ENCODE measurements around the gene PARVB.
A peak's percentile ranks its signal among the peaks of the same experiment; 100 is the strongest.

The PARVB gene

DNA sequence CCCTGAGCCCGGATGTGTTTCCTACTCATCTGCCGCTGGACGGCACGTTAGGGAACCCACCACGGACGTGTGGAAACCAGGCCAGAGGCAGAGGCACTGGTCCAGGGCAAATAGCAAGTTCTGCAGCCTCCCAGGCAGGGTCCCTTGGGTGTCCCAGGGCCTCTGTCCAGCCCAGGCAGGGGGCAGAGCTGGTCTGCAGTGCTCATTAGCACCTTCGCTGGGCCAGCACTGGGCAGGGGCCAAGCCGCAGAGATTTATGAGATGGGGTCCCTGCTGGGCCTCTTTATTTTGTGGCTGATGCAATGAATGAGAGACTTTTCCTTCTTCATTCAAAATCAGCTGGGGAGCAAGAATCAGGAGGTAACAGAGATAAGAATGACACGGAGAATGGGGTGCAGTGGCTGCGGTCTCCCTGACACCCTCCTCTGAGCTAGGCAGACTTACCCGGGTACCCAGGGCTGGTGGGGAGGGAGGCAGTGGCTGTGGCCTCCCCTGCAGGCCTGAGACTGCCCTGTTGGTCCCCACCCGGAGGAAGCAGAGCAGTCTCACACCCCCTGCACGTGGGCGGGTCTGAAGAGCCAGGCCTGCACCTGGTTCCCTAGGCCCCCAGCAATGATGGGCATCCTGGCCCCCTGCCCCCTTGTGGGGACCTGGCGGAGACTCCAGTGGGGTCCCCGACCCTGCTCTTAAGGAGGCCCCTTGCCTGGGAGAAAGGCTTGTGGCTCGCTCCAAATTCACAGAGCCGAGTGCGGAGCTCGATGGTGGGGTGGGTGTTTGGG, 142.6 kb downstream of the PARVB start:
- DNase-seq, result no peak

DNA sequence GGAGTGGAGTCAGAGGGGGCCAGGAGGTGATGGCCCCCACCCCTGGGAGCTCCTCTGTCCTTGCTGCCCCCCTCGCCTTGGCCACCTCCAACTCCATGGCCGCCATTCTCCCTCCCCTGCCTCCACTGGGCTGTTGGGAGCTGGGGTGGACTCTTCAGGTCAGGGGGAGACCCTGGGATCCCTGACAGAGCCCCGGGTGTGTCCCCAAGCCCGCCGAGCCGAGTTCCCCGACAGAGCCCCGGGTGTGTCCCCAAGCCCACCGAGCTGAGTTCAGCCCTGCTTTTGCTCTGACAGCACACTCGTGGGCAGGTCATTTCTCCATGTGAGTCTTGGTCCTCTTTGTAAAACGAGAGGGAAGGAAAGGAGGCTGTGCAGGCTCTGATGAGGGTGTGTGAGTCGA, 143.4 kb downstream of the PARVB start:
- no peak for DNase-seq

GRCh38 chr22:44168206-44168605, 144.1 kb downstream of the PARVB start:
- no peak for DNase-seq

DNA sequence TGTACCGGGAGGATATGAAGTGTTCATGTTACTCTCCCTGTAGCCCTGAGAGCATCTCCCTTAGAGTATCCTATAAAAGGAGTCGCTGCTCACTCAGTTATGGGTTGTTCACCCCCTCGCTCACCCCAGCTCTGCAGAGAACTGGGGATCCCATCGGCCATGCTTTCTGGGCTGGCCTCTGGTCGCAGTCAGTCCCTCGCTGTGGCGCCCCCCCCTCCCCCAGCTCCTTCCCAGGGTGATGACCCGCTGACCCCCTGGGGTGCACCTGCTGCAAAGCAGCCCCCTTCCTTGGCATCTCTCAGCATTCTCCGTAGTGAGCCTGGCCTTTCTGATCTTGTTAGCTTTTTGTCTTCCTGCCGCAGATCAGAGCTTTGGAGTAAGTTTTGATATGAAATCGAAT, 146.4 kb downstream of the PARVB start:
- DNase-seq, result no peak

DNA sequence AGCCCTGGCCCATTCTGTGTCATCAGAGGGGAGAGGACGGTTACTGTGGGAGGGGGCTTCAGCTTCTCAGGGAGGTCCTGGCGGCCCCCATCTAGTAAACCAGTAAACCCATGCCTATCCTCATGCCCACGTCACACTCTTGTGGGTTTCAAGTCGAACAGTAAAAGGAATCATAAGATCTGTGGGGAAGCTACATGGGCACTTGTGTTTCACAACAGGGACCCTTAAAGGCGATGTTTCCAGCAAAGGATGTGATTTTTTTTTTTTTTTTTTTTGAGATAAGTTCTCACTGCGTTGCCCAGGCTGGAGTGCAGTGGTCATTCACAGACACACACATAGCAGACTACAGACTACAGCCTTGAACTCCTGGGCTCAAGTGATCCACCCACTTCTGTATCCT, 147.5 kb downstream of the PARVB start:
- no peak for DNase-seq

DNA sequence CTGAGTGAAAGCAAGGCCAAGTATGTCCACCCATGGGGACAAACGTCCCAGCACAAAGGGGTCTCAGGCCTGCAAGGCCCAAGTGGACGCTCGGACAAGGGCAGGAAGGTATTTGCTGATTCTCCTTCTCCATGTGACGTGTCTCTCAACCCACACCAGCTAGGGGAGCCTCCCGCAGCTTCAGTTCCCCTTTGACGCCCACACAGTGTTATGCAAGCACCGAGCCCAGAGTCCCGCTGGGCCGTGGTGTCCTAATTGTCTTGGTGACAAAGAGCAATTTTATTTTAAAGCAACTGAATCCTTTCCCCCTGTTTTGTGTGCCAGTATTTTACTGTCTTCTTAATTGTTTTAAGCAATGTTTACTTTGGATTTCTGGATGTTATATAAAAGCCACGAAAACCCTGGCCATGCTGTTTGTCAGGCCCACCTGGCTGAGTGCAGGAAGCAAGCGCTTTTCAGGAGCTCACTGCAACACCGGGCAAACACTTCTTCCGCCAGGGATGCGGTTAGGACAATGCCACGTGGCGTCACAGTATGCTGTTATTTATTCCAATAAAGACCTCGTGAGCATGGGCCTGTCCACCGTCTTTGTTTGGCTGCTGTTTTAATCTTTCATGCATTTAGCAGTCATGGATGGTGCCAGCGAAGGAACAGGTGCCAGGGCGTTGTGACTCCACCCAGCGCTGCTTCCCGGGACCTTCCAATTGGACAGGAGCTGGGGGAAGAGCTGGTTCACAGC, 148.4 kb downstream of the PARVB start:
- peak; percentile 95 for DNase-seq

DNA sequence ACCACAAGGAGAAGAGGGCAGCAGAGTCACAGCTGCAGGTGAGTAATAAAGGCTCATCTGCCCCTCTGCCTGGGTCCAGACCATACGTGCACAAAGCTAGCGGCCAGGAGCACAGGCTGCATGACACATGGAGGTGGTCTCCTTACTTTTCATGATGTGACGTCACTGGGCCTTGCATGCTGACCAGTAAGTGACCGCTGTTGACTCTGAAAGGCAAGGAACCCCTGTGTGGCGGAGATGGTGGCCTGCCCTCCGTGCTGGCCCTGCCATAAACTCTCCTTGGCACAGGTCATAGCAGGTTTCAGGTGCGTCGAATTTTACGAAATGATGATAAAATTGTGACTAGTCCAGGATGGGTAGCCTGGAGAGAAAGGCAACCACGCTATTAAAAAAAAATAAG, 149.1 kb downstream of the PARVB start:
- DNase-seq, result no peak

DNA sequence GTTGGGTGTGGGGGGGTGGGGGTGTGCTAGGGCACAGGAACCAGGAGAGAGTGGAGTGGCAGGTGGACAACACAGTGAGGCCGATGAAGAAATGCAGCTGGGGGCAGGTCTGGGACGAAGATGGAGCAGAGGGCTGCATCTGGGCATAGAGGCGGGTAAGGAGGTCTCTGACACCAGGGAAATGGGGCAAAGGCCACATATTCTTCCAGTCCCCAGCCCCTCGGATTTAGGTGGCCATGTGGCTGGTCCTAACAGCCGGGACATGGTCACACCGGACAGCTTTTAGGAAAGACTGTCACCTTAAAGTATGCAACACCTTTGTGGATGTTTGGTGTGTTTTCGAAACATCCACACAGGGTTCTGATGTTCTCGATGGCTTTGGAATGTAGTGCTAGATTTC, 151.6 kb downstream of the PARVB start:
- DNase-seq, result no peak

GRCh38 chr22:44179196-44179988, 155.3 kb downstream of the PARVB start:
- DNase-seq, result no peak

DNA sequence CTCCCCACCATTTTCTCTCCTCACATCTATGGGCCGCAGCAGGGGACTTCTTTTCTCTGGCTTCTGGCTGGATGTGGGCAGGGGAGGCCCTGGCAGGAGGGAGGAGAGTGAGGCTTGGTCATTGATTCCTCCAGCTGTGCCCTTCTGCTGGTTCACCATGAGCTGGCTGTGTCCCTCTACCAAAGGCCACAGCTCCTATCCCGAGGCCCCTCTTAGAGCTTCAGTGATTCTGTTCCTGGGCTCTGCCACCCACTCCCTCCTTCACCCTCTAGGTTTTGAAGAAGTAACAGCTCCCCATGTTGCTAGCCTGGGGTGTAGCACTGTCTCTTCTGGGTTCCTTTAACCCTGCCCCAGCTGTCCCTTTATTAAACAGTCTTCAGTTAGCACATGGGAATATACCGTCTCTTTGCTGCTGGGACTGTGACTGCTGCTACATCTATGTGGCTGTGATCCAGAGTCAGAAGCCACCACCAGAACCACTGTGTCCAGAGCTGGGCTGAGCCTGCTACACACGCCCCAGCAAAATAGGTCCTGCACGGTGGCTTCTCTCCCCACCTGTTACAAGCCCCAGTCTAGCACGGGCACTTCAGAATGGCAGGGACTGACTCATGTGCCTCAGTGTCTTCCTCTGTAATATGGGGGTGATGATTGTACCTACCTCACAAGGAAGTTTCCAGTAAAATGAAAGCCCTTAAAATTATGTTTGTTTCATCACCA, 156.0 kb downstream of the PARVB start:
- no peak for DNase-seq

DNA sequence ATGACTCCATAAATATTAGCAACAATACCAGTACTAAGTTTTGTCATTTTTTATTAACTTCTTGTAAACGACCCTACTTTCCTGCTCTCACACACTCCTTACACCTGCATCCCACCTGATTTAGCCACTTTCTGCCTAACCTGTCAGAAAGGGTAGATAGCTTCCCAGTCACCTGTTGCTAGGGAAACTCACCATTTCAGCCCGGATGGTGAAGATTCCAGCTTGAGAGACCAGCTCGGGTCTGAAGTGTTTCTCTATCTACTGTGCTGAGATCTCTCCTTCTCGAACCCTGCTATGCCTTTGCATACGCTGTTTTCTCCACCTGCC, 156.6 kb downstream of the PARVB start, which contains the start of gene PARVG:
PARVG (plus strand) TSS at position 220 of the 327 bp plus-strand sequence. CDS start 2,405 bp downstream, outside the sequence.
- no peak for DNase-seq

DNA sequence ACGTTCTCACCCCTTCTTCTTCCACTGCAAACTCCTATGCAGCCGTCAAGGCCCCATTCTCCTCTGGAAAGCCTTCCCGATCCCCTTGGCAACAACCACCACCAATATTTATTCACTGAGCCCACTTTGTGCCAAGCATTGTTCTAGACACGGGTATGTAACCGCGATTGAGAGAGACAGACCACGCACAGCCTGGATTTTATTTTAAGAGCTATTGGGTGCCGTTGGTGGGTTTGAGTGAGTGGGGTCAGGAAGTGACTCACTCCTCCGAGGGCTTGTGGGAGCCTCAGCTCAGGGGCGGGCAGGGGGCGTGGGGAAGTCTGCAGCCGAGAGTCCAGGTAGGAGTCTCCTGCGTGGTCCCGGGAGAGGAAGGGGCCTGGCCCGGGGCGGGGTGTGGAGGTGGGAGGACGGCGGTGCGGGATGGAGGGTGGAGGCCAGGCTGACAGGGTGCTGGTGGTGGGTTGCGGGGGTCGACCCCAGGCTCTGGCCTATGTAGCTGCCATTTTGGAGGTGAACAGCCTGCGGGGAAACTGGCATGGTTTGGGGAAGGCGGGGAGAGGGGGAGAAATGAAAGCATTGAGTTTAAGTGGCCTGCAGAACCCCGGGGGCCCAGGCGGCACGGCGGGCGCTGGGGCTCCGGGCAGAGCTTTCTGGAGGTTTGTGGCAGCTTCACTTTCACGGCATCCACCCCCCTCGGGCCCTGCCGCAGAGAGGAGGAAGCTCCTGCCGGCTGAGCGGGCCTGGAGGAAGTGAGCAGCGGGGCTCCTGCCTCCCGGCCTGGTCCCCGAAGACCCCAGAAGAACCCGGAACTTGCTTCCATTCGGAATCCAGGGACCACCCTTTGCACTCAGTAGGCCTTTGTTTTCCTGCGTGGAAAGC, 157.2 kb downstream of the PARVB start:
- DNase-seq, result no peak

DNA sequence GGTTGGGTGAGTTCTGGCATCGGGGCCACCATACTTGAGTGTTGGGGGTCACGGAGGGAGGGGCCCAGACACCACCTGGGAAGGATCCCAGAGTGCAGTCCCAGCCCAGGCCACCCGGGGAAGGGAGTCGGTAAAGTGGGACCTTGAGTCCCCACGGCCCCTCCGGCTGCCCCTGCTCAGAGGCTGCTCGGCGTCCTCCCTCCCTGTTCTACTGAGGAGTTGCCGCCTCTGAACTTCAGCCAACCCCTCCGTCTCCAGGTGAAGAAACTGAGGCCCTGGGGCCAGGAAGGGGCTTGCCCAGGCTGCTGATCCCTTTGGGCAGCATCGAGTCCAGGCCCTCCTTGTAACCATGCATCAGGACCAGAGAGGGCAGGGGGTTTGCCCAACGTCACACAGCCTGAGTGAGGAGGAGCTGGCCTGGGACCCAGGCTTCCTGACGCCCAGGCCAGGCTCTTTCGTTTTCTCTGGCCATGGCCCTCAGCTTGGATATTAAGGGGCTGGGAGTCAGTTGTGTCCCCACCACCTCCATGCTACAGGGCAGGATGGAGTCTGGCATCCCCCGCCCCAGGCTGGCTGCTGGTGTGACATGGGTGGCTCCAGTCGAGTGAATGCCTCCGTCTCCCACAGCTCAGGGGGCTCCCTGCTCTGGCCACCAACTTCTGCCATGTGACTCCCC, 157.9 kb downstream of the PARVB start:
- no peak for DNase-seq

DNA sequence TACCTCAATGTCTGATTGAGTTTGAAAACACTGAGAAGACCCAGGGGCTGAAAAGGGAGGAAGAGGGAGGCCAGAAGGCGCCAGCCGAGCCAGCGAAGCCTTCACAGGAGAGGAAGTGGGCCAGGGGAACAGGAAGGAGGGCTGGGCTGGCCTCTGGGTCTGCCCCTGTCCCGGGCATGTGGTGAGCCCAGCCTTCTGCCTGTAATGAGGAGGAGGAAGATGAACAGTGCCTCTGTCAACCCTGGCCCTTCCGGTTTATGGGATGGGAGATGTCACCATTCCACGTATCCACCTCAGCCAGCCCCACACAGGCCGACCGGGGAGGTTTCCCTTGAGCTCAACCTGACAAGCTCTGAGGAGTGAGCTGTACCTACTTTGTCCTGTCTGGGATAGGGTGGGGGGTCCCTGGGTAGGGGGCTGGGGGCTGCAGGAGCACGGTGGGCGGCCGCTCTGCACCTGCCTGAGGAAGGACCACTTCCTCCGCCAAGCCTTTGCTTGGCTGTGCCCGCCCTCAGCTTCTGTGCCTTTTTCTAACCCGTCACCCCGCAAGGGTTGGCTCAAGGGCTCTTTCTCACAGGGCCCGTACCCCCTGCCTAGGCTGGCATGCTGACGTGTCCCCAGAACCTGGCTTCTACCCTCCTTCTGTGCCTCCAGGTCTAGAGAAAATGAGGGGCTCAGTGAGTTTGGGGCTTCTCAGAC, 158.6 kb downstream of the PARVB start:
- DNase-seq, result no peak

GRCh38 chr22:44183287-44183588, 159.1 kb downstream of the PARVB start:
- DNase-seq, result no peak

DNA sequence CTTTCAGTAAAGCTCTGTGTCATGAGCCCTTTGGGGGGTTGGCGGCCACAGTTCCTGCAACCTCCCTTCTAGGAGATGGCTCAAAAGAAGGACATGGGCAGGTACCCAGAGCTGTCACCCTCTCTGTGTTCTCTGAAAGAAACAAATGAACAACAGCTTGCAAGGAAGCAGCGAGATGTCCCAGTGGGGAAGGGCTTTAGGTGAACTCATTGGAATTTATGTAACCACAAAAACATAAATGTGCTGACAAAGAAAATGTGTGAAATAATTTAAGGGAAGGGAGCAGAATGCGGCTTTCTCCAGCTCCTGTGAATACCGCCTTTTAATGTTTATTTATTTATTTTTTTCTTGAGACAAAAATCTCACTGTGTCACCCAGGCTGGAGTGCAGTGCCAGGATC, 159.9 kb downstream of the PARVB start:
- no peak for DNase-seq

DNA sequence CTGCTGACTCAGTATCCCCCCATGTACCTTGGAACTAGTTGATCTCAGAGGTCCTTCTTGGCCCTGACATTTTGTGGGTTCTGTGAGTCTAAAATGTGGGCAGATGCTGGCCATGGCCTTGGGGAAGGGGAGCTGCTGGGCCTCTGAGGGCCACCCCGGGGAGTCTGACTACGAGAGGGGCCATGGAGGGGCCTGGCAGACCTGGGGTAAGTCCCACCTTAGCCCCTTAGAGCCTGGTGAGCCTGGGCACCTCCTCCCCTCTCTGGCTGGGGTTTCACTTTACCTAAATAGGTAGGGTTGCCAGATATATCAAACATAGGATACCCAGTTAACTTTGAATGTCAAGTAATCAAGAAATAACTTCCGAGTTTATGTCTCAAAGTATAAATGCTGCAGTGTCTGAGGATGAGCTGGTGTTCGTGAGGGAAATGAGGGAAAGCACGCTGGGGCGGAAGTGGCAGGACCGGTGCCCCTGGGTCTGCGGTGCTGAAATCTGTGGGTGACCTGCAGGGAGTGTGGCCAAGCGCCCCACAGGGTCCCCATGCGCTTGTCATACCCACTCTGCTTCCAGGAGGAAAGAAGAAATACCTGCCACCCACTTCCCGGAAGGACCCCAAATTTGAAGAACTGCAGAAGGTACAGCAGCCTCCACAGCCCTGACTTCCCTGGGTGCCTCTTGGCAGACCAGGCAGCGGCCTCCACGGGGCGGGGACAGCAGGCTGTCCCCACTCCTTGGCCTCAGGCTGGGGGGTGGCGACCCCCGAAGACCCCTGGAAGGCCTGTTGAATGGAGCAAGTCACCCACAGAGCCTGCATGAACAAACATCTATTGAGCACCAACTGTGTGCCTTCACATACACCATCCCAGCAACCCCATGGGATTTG, 161.4 kb downstream of the PARVB start:
- no peak for DNase-seq

DNA sequence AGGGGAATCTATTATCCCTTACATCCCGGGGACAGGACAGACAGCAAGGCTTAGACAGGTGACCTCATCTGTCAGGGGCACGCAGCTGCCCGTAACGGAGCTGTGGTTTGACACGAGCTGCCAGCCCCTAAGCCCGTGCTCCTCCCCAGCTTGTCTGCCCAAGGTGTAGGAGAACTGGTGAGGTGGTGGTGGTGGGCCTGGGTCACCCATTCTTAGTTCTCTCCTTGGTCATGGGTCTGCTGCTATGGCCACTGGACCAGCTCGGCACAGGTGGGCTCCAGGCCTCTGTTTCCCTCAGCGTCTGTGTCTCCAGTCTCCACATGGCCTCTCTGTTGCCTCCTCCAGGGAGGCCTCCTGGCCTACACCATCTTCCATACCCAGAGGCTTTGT, 162.0 kb downstream of the PARVB start:
- no peak for DNase-seq

DNA sequence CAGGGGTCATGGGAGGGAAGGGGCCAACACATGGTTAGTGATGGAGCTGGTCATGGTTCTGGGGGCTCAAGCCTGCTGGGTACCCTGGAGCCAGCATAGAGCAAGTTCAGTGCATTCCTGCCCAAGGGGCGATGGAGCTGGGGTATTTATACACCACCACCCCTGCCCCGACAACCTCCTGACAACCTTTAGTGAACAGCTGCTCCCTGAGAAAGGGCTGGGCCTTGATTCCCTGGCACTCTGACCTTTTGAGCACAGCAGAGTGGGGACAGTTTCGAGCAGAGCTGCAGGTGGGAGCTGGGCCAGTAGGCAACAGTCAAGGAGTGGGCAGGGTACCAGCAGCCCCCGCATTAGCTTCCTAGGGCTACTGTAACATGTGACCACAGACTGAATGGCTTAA, 162.6 kb downstream of the PARVB start:
- no peak for DNase-seq

- DNase-seq, result no peak
Measured at GRCh38 chr22:44187652-44188230, 163.6 kb downstream of the PARVB start.

Measured in NCI-H345 (cell line).